GM18508 (cell line): ENCODE measurements around the gene ZFPL1.

Source experiments
- ATAC-seq: cut with Tn5 transposase; IDR thresholded peaks from one replicate; pipeline ENCODE4 v1.9.1; 2021; ENCODE audit warnings: moderate number of reproducible peaks; ENCODE audit not compliant: insufficient read depth, unreplicated experiment

The ZFPL1 gene

GRCh38 chr11:65126624-65127274 is 42.7 kb downstream of the ZFPL1 start:
- no peak for ATAC-seq

DNA sequence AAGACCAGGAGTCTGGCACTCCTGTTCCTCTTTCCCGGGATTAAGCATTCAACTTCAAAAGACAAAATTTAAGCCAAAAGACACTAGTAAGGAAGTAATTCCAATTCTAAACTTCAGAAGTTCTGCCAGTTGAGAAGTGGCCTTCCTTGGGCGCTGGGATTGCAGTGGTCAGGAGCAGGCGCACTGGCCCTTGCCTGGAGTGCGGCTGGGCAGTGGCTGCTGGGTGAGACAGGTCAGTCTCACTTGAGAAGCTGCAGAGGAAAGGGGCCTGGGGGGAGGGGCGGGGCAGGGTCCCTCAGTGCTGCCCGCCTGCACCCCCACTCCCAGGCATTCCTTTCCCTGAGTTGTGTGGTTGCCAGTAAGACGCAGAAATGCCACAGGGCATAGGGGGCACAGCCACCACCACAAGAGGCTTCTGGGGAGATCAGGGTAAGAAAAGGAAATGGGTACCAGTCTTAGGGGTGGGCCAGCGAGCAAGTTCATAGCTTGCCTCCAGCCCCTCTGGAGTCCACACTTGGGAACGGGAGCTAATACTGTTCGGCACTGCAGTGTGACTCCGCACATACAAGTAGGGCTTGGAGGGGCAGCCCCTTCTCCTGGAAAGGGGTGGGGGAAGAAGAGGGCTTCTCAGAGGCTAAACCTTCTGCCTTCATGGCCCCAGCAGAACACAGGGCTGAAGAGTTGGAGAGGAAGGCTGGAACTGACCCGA is 43.6 kb downstream of the ZFPL1 start:
- no peak for ATAC-seq

- ATAC-seq = no peak
These were observed 44.4 kb downstream of the ZFPL1 start for GRCh38 chr11:65128182-65129145.

DNA sequence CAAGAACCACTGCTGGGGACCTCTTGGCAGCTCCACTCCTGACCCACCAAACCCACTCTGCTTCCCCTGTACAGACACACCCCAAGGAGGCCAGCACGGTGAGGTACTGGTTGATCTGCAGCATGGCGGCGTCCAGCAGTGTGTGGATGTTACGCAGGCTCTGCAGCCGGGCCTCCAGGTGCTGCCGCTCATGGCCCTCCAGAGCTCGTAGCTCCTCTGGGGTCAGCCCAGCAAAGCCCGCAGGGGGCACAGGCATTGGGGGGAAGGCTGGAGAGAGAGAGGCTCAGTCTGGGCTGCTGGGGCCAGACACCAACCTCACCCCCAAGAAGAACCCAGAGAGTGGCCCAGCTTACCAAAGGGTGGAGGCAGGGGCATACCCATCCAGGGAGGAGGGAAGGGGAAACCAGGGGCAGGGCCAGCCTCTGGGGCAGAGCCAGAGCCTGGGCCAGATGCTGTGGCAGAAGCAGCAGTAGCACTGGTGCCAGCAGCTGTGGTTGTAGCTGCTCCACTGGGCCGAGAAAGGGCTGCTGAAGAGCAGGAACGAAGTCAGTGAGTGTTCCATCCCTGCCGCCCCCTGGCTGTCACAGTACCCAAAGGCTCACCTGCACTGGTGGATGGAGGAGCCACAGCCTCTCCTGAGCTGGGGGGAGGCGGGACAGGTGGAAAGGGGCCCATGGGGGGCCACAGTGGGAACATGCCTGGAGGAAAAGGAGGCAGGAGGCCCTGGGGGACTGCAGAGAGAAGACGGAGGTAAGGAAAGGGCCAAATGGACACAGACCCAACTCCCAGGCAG is 45.8 kb downstream of the ZFPL1 start:
- no peak for ATAC-seq

GRCh38 chr11:65130631-65131416 is 46.8 kb downstream of the ZFPL1 start:
- no peak for ATAC-seq

DNA sequence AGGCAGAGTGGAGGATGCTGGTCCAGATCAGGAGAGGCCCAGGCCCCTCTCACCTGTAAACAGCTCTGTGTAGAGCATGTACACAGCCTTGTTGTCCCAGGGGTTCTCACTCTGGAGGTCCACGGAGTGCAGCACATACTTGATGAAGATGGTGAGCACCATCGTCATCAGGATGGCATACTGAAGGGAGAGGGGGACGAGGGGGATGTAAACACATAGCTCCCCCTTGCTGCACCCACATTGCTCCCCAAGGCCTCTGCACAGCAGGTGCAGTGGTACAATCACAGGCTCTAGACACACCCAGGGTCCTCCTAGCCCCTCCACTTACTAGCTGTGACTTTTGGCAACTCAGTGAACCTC is 47.4 kb downstream of the ZFPL1 start:
- ATAC-seq = no peak

- ATAC-seq = no peak
These were observed 47.8 kb downstream of the ZFPL1 start for GRCh38 chr11:65131895-65132237.

DNA sequence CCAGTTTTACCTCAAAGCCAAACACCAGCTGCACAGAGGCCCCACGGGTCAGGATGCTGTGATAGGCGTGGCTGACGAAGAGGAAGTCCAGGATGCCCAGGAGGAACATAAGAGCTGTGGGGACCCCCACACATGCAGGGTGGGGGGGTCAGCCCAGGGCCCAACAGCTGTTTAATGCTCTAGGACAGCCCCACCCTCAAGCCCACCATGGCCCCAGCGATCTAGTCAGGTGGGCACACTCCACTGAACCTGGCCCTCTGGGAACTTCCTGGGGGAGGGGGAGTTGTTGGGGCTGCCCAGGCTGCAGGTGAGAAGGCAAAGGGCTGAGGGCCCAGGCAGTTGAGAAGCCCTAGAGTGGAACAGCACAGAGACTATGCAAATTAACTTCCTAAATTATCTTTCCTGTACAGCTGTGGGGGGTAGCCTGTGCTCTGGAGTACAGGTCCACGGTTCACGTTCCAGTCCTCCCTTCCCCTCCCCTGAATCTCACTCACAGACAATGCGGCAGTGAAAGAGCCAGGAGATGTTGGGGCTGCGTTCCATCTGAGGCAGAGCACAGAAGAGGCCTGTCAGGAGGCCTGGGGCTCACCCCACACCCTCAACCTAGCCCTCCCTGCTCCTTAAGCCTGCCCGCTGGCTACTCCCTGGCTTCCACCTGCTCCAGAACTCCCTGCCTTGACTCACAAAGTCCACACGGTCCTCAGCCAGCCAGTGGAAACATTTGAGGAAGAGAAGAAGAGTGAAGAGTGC is 48.4 kb downstream of the ZFPL1 start:
- ATAC-seq = no peak

DNA sequence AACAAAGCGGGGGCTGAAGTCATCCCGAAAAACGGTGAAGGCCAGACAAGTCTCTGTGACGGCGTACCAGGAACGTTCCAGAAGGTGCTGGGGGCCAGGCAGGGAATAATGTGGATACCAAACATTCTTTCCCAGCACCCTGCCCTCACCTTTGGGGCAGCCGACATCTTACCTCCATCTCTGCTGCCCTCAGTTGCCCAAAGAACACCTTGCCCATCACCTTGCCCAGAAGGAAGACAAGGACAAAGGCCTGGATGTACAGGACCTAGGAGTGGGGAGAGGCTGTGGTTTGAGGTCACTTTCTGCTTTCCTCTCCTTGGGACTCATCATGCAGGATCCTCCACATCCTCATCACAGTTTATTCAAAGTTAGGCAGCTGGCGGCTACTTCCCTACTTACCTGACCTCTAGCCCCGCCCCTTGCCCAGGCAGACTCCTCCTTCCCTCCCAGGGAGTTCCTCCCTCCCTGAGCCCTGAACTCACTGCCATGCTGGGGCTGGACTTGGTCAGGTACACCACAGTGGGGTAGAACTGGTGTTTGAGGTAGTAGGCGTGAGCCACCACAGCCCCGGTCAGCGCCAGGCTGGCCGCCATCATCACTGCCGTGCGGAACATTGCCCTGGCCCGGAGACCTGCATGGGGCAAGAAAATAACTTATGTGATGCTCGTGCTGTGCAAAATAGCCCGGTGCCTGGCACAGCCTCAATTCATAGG is 49.1 kb downstream of the ZFPL1 start:
- ATAC-seq = no peak

GRCh38 chr11:65133724-65134123 is 49.7 kb downstream of the ZFPL1 start:
- no peak for ATAC-seq

GRCh38 chr11:65134240-65134951 is 50.4 kb downstream of the ZFPL1 start, which contains the start of gene SYVN1:
TSS of gene SYVN1 (minus strand) at chr11:65134519. CDS start at chr11:65133601, 918 bp downstream.
- ATAC-seq = peak; percentile 19

GRCh38 chr11:65134952-65135632 is 51.1 kb downstream of the ZFPL1 start:
- ATAC-seq = peak; percentile 61

- no peak for ATAC-seq
These were observed 51.7 kb downstream of the ZFPL1 start for GRCh38 chr11:65135633-65136145.

DNA sequence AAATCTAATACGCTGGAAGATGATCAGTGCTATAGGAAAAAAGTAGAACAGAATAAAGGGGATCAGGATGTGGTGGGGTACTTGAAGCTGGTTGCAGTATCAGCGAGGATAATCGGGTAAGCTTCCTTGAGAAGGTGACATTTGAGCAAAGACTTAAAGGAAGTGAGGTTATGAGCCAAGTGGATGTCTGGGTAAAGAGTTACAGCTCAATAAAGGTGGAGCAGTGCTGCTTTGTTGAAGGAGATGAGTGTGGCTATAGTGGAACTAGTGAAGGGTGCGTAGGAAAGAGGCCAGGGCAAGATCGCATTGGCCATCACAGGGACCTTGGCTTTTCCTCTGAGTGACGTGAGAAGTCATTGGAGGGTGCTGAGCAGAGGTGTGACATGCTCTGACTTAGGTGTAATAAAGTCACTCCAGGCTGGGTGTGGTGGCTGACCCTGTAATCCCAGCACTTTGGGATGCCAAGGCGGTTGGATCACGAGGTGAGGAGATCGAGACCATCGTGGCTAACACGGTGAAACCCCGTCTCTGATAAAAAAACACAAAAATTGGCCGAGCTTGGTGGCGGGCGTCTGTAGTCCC is 52.6 kb downstream of the ZFPL1 start:
- ATAC-seq = no peak
